ENCODE measurements around the gene MRC2. TPM values are rescaled to one million over a fixed set of nuclear protein-coding genes. Genes with fewer than 3 reads are reported as not detected.

MRC2 gene
- total RNA-seq, 1 experiment from 2014 or later, result 2.3 TPM

DNA sequence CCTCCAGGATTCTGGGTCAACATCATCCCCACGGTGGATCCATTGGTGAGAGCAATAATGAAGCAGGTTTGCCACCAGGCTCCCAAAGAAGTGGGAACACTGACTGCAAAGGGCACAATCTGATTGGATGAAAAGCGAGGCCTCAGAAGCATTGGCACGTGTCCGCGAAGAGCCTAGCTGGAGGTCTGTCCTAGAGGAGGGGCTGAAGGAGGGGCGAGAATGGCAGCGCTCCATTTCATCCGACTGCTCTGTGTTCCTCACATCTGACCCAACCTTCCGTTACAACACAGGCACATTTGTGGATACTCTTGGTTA lies 79.9 kb downstream of the MRC2 start:
- no TSS peak for BruUV-seq (replicated peaks)
- Mint-ChIP-seq H3K36me3 (ENCODE audit: insufficient read depth, unreplicated experiment) (peaks cover 11% of the 10 kb centered on the region), H3K27me3 (ENCODE audit: unreplicated experiment) (no peaks in the 10 kb centered on the region), H3K4me1 (ENCODE audit: low read depth, unreplicated experiment) (peaks cover 15% of the 10 kb centered on the region), H3K9me3 (ENCODE audit: low read depth, unreplicated experiment) (no peaks in the 10 kb centered on the region), H3K27ac (ENCODE audit: unreplicated experiment) (no peak overlapping the region), H3K4me3 (ENCODE audit: low read depth, unreplicated experiment) (no peak overlapping the region)
- CTCF ChIA-PET, result no interaction called here
- no peak for TF ChIP-seq CTCF (IDR thresholded peaks at IDR 0.05; ENCODE audit: unreplicated experiment)
- intact Hi-C loops (cut with micrococcal nuclease; ENCODE audit: unreplicated experiment), result no loop called here
- DNase-seq, result no peak

DNA sequence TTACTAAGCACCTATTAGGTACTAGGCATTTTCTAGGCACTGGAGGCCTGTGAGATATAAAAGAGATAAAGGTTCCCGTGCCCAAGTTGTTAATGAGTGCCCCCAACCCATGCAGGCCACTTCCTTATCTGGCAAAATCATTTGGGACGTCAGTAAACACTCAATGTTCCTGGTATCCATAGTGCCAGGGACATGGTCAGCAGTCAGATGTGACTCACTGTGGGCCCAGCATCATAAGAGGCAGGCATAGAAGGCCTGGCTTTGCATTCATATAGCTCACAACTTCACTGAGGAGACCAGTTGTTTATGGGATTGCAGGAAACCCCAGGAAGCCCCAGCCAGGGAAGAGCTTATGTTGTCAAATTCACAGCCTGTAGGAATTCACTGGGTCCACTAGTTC lies 81.1 kb downstream of the MRC2 start:
- DNase-seq, result no peak
- Mint-ChIP-seq H3K27me3 (ENCODE audit: unreplicated experiment) (no peaks in the 10 kb centered on the region), H3K4me1 (ENCODE audit: low read depth, unreplicated experiment) (peaks cover 7% of the 10 kb centered on the region), H3K27ac (ENCODE audit: unreplicated experiment) (no peak overlapping the region), H3K36me3 (ENCODE audit: insufficient read depth, unreplicated experiment) (peaks cover 4% of the 10 kb centered on the region), H3K4me3 (ENCODE audit: low read depth, unreplicated experiment) (no peak overlapping the region), H3K9me3 (ENCODE audit: low read depth, unreplicated experiment) (no peaks in the 10 kb centered on the region)
- no peak for TF ChIP-seq CTCF (IDR thresholded peaks at IDR 0.05; ENCODE audit: unreplicated experiment)
- no TSS peak for BruUV-seq (replicated peaks)
- intact Hi-C loops (cut with micrococcal nuclease; ENCODE audit: unreplicated experiment), result no loop called here
- CTCF ChIA-PET, result no interaction called here

DNA sequence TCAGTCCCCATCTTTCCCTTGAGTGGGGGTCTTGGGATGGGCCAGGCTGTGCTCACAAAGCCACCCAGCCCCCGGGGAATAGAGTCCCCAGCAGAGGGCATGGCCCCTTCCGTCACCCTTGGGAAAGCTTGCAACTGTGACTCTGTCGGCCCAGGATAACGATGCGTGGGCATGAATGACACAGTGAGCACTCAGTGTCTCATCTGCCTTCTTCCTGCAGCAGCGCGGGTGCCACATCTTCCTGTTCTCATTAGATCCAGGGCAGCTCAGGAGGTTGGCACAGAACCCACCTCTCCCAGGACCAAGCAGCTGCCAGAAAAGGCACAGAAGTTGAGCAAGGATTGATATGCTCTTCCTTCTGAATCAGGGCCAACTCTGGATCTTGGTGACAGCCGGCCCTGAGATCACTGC lies 84.7 kb downstream of the MRC2 start:
- H3K36me3 Mint-ChIP-seq (ENCODE audit: insufficient read depth, unreplicated experiment), result no peaks in the 10 kb centered on the region
- no TSS peak for BruUV-seq (replicated peaks)
- H3K27me3 Mint-ChIP-seq (ENCODE audit: unreplicated experiment), result no peaks in the 10 kb centered on the region
- no peaks in the 10 kb centered on the region for H3K4me1 Mint-ChIP-seq (ENCODE audit: low read depth, unreplicated experiment)
- intact Hi-C loops (cut with micrococcal nuclease; ENCODE audit: unreplicated experiment), result no loop called here
- H3K27ac Mint-ChIP-seq (ENCODE audit: unreplicated experiment), result no peak overlapping the region
- no peak overlapping the region for H3K4me3 Mint-ChIP-seq (ENCODE audit: low read depth, unreplicated experiment)
- CTCF ChIA-PET, result no interaction called here
- no peak for DNase-seq
- H3K9me3 Mint-ChIP-seq (ENCODE audit: low read depth, unreplicated experiment), result no peaks in the 10 kb centered on the region
- TF ChIP-seq CTCF (IDR thresholded peaks at IDR 0.05; ENCODE audit: unreplicated experiment), result no peak

DNA sequence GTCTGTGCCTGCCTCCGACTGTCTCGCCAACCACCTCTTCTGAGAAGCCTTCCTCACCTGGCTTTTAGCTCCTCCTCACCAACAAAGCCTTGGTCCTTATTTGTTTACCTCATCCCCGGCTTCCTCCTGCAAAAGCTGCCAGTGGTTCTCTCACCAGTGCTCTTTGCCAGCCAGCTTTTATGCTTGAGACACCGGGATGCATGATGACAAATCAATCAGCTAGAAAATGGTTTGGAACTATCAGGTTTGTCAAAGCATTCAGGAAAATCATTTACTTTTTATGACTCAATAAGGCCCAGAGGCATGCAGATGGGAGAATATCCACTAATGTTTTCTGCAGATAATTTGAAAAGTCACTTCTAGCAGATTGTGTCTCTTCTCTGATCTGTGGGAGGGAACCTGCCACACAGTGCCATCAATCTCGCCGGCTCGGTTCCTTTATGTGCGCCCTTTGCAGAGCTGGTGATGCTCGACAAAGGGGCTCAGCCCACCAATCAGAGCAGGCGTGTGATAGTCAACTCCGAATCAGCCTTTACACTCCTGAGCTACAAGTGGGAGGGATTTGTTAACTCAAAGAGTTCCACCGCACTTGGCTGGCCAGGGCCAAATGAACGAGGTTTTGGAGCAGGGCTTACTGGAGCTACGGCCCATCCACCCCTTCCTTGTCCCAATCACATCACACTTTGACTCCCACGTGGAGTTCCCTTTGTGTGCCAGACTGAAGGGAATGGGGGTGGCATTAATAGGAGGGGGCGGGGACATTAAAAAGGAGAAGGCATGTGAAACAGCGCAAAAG lies 85.8 kb downstream of the MRC2 start:
- no peak for DNase-seq
- Mint-ChIP-seq H3K9me3 (ENCODE audit: low read depth, unreplicated experiment) (no peaks in the 10 kb centered on the region), H3K27ac (ENCODE audit: unreplicated experiment) (no peak overlapping the region), H3K27me3 (ENCODE audit: unreplicated experiment) (peaks cover 3% of the 10 kb centered on the region), H3K4me3 (ENCODE audit: low read depth, unreplicated experiment) (no peak overlapping the region), H3K4me1 (ENCODE audit: low read depth, unreplicated experiment) (no peaks in the 10 kb centered on the region), H3K36me3 (ENCODE audit: insufficient read depth, unreplicated experiment) (no peaks in the 10 kb centered on the region)
- no peak for TF ChIP-seq CTCF (IDR thresholded peaks at IDR 0.05; ENCODE audit: unreplicated experiment)
- CTCF ChIA-PET, result no interaction called here
- BruUV-seq (replicated peaks), result no TSS peak
- intact Hi-C loops (cut with micrococcal nuclease; ENCODE audit: unreplicated experiment), result no loop called here

Data from Calu3 (cell line).